Muscle layer of colon (tissue), 2 donors: ENCODE measurements around the gene SRPK2.
"Not testable (repeated sequence)": the region's sequence is repeated elsewhere in the genome, so short reads cannot be mapped to it uniquely, and the experiment has no call there.

Experiments used
- H3K27ac ChIP-seq: one replicate; pipeline ENCODE4 v1.7.0; 2013; ENCODE audit warnings: low read depth, mild to moderate bottlenecking, low read length, moderate library complexity
- H3K27me3 ChIP-seq, 2 donors: one replicate each; pipeline ENCODE4 v1.7.0; 2013; ENCODE audit warnings: low read length in 2 of 2, mild to moderate bottlenecking in 2 of 2; ENCODE audit not compliant: insufficient read depth in 2 of 2, control insufficient read depth in 1 of 2
- H3K36me3 ChIP-seq: one replicate; pipeline ENCODE4 v1.7.0; 2013; ENCODE audit warnings: mild to moderate bottlenecking, low read length; ENCODE audit not compliant: insufficient read depth
- H3K4me1 ChIP-seq: one replicate; pipeline ENCODE4 v1.7.0; 2013; ENCODE audit warnings: mild to moderate bottlenecking, low read length; ENCODE audit not compliant: insufficient read depth
- H3K4me3 ChIP-seq, 2 donors: one replicate each; pipeline ENCODE4 v1.7.0; 2013; ENCODE audit warnings: low read length in 2 of 2, low read depth in 1 of 2, mild to moderate bottlenecking in 1 of 2, moderate library complexity in 1 of 2
- H3K9ac ChIP-seq: one replicate; pipeline ENCODE4 v1.7.0; 2013; ENCODE audit warnings: low read length
- H3K9me3 ChIP-seq: one replicate; pipeline ENCODE4 v1.7.0; 2013; ENCODE audit warnings: mild to moderate bottlenecking, low read length
- donor health status: abdominal sarcoma.
- donor health status: Adenocarcinoma of cecum.

The SRPK2 gene

DNA sequence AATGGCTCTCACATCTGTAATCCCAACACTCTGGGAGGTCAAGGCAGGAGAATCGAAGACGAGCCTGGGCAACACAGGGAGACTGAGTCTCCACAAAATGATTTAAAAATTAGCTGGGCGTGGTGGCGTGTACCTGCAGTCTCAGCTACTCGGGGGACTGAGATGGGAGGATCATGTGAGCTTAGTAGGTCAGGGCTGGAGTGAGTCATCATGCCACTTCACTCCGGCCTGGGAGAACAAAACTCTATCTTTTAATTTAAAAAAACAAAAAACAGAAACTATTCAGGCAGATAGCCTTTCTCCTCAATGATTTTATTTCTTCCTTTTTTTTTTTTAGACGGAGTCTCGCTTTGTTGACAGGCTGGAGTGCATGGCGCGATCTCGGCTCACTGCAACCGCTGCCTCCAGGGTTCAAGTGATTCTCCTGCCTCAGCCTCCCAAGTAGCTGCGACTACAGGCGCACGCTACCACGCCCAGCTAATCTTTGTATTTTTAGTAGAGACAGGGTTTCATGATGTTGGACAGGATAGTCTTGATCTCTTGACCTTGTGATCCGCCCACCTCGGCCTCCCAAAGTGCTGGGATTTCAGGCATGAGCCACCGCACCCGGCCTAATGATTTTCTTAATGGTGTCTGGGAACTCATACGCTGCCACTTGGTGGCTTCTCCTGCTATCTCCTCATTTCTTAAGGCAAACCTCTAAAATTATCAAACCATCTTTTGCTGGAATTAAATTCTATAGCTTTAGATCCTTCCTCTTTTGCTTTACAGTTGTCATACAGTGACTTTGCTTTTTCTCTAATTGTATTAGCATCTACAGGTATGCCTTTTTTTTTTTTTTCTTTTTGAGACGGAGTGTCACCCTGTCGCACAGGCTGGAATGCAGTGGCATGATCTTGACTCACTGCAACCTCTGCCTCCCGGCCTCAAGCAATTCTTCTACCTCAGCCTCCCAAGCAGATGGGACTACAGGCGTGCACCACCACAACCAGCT is 22.9 kb downstream of the SRPK2 start:
- H3K36me3 ChIP-seq = no peaks in the 10 kb centered on the region
- H3K9ac ChIP-seq = no peak overlapping the region
- no peaks in the 10 kb centered on the region for H3K9me3 ChIP-seq
- no peak overlapping the region for H3K27ac ChIP-seq
- H3K27me3 ChIP-seq = no peaks in the 10 kb centered on the region
- H3K4me3 ChIP-seq = no peak overlapping the region
- no peaks in the 10 kb centered on the region for H3K4me1 ChIP-seq

DNA sequence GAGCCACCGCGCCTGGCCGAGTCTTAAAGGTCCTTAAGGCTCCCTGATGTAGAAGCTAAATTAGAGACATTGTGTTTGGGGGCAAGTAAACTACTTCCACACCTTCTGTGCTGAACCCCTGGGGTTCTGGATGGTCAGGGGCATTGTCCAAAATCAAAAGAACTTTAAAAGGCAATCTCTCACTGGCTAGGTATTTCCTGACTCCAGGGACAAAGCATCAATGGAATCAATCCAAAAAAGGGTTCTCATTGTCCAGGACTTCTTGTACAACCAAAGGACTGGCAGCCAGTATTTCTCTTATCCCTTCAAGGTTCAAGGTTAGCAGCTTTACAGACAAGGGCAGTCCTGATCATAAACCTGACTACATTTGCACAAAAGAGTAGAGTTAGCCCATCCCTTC is 24.0 kb downstream of the SRPK2 start:
- Histone ChIP-seq H3K4me3 (no peak overlapping the region), H3K36me3 (no peaks in the 10 kb centered on the region), H3K27ac (no peak overlapping the region), H3K27me3 (no peaks in the 10 kb centered on the region), H3K9me3 (no peaks in the 10 kb centered on the region), H3K4me1 (no peaks in the 10 kb centered on the region), H3K9ac (no peak overlapping the region)

- H3K9ac ChIP-seq, H3K4me1 ChIP-seq, H3K9me3 ChIP-seq, H3K4me3 ChIP-seq, H3K36me3 ChIP-seq, H3K27me3 ChIP-seq, H3K27ac ChIP-seq: not testable (repeated sequence)
Observed at GRCh38 chr7:105363657-105364056, 25.1 kb downstream of the SRPK2 start.

GRCh38 chr7:105362685-105363084 is 26.0 kb downstream of the SRPK2 start:
- H3K36me3 ChIP-seq, H3K4me3 ChIP-seq, H3K9me3 ChIP-seq, H3K9ac ChIP-seq, H3K27ac ChIP-seq, H3K4me1 ChIP-seq, H3K27me3 ChIP-seq: not testable (repeated sequence)

DNA sequence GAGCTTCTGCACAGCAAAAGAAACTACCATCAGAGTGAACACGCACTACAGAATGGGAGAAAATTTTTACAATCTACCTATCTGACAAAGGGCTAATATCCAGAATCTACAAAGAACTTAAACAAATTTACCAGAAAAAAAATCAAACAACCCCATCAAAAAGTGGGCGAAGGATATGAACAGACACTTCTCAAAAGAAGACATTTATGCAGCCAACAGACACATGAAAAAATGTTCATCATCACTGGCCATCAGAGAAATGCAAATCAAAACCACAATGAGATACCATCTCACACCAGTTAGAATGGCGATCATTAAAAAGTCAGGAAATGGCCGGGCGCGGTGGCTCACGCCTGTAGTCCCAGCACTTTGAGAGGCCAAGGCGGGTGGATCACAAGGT is 26.7 kb downstream of the SRPK2 start:
- not testable (repeated sequence) for H3K36me3 ChIP-seq, H3K4me1 ChIP-seq, H3K27ac ChIP-seq, H3K27me3 ChIP-seq, H3K9me3 ChIP-seq, H3K4me3 ChIP-seq, H3K9ac ChIP-seq

- not testable (repeated sequence) for H3K27ac ChIP-seq, H3K4me1 ChIP-seq, H3K9me3 ChIP-seq, H3K36me3 ChIP-seq, H3K4me3 ChIP-seq, H3K9ac ChIP-seq, H3K27me3 ChIP-seq
Observed at GRCh38 chr7:105360149-105360548, 28.6 kb downstream of the SRPK2 start.

- Histone ChIP-seq H3K9me3 (no peaks in the 10 kb centered on the region), H3K27ac (no peak overlapping the region), H3K27me3 (no peaks in the 10 kb centered on the region), H3K9ac (no peak overlapping the region), H3K4me1 (peaks cover 26% of the 10 kb centered on the region), H3K36me3 (no peaks in the 10 kb centered on the region), H3K4me3 (no peak overlapping the region)
Observed at GRCh38 chr7:105355701-105356100, 33.0 kb downstream of the SRPK2 start.

DNA sequence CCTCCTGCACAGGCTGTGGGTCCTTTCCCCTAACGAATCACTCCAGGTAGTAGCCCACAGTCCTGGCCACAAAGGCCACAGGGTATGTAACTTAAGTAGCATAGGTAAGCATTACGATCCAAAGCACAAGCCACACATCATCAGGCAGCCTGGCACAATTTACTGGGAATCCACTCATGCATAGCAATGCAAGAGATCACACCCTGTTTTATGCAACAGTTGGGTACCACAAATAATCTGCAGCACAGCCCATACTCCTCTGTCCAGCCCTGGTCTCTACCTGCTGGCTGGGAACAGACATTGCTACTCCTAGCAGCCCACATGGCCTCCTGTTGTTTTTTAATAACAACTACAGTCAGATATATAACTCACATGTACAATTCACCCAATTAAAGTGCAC is 34.3 kb downstream of the SRPK2 start:
- no peaks in the 10 kb centered on the region for H3K36me3 ChIP-seq
- H3K27me3 ChIP-seq = no peaks in the 10 kb centered on the region
- H3K27ac ChIP-seq = no peak overlapping the region
- peaks cover 26% of the 10 kb centered on the region for H3K4me1 ChIP-seq
- H3K4me3 ChIP-seq = no peak overlapping the region
- H3K9me3 ChIP-seq = no peaks in the 10 kb centered on the region
- H3K9ac ChIP-seq = no peak overlapping the region

DNA sequence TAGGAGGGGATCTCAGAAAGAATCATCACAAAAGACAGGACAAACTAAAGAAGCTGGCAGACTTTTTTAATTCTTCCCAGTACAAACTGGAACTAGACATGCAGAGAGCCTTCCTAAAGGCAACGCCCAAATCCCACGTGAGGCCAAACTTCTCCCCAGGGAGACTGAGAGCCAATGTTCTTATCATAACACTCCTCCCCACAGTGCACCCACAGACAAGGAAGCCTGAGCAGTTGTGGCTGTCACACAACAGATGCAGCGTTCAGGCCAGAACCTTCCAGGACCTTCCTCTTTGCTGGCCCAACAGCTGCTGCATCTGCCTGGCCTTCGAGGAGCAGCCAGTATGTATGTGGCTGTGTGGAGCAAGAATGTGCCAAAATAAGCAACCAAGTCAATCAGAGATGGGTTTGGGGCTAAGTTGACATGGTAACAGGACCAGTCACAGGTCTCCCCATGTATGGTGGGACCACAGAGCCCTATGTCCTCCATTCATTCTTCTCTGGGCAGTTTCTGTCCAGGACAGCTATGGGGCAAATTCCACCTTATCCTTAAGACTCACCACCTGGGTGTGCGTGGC is 34.9 kb downstream of the SRPK2 start:
- no peaks in the 10 kb centered on the region for H3K36me3 ChIP-seq
- H3K27me3 ChIP-seq = no peaks in the 10 kb centered on the region
- H3K4me1 ChIP-seq = peaks cover 26% of the 10 kb centered on the region
- no peak overlapping the region for H3K4me3 ChIP-seq
- no peaks in the 10 kb centered on the region for H3K9me3 ChIP-seq
- H3K27ac ChIP-seq = no peak overlapping the region
- no peak overlapping the region for H3K9ac ChIP-seq

DNA sequence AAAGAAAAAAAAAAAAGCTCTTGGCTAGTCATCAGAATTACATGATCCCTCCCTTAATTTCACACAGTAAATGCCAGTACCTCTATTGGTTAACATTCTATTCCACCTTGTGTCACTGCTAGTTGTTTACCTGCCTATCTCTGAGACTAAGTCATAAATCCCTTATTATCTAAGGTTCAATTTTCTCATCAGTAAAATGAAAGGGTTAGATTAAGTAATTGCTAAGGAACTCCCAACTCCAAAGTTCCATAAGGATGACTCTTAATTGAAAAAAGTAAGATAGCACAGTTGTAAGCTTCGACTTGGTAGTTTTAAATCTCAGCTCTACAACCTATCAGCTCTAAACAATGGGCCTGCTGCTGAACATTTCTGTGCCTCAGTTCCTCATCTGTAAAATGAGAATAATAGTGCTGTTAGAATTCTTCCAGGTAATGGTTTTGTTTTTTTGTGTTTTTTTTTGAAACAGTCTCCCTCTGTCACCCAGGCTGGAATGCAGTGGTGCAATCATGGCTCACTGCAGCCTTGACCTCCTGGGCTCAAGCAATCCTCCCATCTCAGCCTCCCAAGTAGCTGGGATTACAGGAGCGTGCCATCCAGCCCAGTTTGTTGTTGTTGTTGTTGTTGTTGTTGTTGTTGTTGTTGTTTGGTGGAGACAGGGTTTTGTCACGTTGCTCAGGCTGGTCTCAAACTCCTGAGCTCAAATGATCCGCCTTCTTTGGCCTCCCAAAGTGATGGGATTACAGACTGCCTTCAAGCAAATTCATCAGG is 35.6 kb downstream of the SRPK2 start:
- Histone ChIP-seq H3K4me1 (peaks cover 26% of the 10 kb centered on the region), H3K4me3 (no peak overlapping the region), H3K27me3 (no peaks in the 10 kb centered on the region), H3K9ac (no peak overlapping the region), H3K27ac (no peak overlapping the region), H3K9me3 (no peaks in the 10 kb centered on the region), H3K36me3 (no peaks in the 10 kb centered on the region)

GRCh38 chr7:105352018-105352612 is 36.6 kb downstream of the SRPK2 start:
- H3K27ac ChIP-seq = peak overlapping the region; percentile 49
- peaks cover 26% of the 10 kb centered on the region for H3K4me1 ChIP-seq
- no peak overlapping the region for H3K9ac ChIP-seq
- no peaks in the 10 kb centered on the region for H3K9me3 ChIP-seq
- no peak overlapping the region for H3K4me3 ChIP-seq
- no peaks in the 10 kb centered on the region for H3K27me3 ChIP-seq
- no peaks in the 10 kb centered on the region for H3K36me3 ChIP-seq
